Measurements from ENCODE around the gene LRP1B. TPM values are rescaled to one million over a fixed set of nuclear protein-coding genes. Genes with fewer than 3 reads are reported as not detected.

LRP1B gene
- polyA plus RNA-seq, 1 of the 3 experiments (the other 2 are of a cell fraction) = 0.28 TPM

DNA sequence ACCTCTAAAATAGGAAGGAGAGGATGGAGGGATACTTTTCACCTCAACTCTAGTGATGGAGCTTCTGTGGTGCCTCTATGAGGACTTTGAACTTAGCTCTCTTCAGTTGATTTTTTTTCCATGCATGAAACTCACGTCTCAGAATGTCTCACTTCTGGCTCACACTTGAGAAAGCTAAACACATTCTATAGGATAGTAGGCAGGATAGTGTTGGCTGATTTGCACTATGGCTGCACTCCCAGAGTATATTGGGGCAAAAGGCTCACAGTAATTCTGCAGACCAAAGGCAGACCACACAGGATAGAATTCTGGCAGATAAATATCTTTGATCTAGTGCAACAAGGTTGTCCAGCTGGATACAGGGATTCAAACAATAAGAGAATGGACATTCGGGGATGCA is 1093.5 kb downstream of the LRP1B start:
- H3K9me2 ChIP-seq = no peaks in the 10 kb centered on the region

DNA sequence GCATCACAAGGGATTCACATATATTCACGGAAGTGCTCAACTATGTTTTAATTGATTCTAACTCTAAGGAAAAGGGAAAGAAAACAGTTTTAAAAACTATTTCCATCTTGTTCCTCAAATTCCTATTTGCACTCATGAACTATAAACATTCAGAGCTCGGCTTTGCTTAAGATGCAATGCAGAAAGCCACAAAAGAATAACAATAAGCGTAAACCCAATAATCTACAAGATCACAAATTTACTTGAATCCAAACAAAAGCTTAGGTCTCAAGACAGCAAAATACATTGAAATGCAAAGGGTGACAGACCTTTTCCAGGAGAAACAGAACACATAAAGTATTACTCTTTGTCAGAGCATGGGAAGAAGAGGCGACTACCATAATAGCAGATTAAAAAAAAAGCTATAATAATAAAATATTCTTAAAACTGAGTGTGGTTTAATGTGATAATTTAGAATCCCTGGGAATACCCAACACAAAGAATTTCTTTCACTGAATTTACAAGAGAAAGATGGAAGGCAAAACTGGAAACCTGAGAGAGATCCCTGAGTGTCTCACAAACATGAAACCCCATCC is 1094.9 kb downstream of the LRP1B start:
- Histone ChIP-seq H3K79me2 (ENCODE audit: insufficient read depth) (no peaks in the 10 kb centered on the region), H3K4me3 (ENCODE audit: low read depth in 2 of 2, low read length in 1 of 2) (no peak overlapping the region), H3K4me1 (ENCODE audit: control insufficient read depth in 1 of 2, insufficient read depth in 2 of 2, low read depth in 1 of 2, low read length in 1 of 2) (no peaks in the 10 kb centered on the region), H3K27me3 (ENCODE audit: insufficient read depth) (no peaks in the 10 kb centered on the region), H4K20me1 (ENCODE audit: insufficient read depth) (no peaks in the 10 kb centered on the region), H3K36me3 (replicated peaks in 1 of 2; ENCODE audit: control insufficient read depth in 1 of 2, insufficient read depth in 2 of 2, low read length in 1 of 2) (no peaks in the 10 kb centered on the region), H3K9me3 (no peaks in the 10 kb centered on the region), H2AFZ (ENCODE audit: low read depth) (no peak overlapping the region), H3K9ac (no peak overlapping the region), H3F3A (replicated peaks; ENCODE audit: insufficient read depth) (peaks cover 2% of the 10 kb centered on the region), H3K27ac (ENCODE audit: low read depth in 2 of 2, low read length in 1 of 2) (no peak overlapping the region), H3K9me2 (no peaks in the 10 kb centered on the region), H3K4me2 (no peak overlapping the region)
- ChIA-PET CTCF (interaction anchor here (1.2 kb wide), 1 partner anchor 13 kb away, joined by 4 read pairs; no protein-coding TSS in a partner anchor), POLR2A (no interaction called here)
- 92% methylated on average over 4 of the region's 4 CpGs for WGBS (ENCODE audit: low lambda C conversion rate)
- TF ChIP-seq TEAD4 (IDR thresholded peaks at IDR 0.05; ENCODE audit: borderline replicate concordance, insufficient read depth) (no peak), RXRA (IDR thresholded peaks at IDR 0.05; ENCODE audit: borderline replicate concordance, low read depth) (no peak), EZH2phosphoT487 (IDR thresholded peaks at IDR 0.05; ENCODE audit: borderline replicate concordance, low read depth) (no peak), CHD2 (IDR thresholded peaks at IDR 0.05; ENCODE audit: low read length, partially characterized antibody) (no peak), NFIC (IDR thresholded peaks at IDR 0.05; ENCODE audit: borderline replicate concordance) (no peak), POLR2AphosphoS5 (IDR thresholded peaks at IDR 0.05; ENCODE audit: low read depth, low read length) (no peak), JUND (IDR thresholded peaks at IDR 0.05) (no peak), TAF1 (IDR thresholded peaks at IDR 0.05; ENCODE audit: borderline replicate concordance, low read depth, low read length) (no peak), TCF12 (IDR thresholded peaks at IDR 0.05) (no peak), YY1 (IDR thresholded peaks at IDR 0.05; ENCODE audit: low read depth) (no peak)
- TF ChIP-seq, protein P1, sequence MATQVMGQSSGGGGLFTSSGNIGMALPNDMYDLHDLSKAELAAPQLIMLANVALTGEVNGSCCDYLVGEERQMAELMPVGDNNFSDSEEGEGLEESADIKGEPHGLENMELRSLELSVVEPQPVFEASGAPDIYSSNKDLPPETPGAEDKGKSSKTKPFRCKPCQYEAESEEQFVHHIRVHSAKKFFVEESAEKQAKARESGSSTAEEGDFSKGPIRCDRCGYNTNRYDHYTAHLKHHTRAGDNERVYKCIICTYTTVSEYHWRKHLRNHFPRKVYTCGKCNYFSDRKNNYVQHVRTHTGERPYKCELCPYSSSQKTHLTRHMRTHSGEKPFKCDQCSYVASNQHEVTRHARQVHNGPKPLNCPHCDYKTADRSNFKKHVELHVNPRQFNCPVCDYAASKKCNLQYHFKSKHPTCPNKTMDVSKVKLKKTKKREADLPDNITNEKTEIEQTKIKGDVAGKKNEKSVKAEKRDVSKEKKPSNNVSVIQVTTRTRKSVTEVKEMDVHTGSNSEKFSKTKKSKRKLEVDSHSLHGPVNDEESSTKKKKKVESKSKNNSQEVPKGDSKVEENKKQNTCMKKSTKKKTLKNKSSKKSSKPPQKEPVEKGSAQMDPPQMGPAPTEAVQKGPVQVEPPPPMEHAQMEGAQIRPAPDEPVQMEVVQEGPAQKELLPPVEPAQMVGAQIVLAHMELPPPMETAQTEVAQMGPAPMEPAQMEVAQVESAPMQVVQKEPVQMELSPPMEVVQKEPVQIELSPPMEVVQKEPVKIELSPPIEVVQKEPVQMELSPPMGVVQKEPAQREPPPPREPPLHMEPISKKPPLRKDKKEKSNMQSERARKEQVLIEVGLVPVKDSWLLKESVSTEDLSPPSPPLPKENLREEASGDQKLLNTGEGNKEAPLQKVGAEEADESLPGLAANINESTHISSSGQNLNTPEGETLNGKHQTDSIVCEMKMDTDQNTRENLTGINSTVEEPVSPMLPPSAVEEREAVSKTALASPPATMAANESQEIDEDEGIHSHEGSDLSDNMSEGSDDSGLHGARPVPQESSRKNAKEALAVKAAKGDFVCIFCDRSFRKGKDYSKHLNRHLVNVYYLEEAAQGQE (IDR thresholded peaks at IDR 0.05; ENCODE audit: low read depth, low read length) = no peak
- TF ChIP-seq, protein P2, sequence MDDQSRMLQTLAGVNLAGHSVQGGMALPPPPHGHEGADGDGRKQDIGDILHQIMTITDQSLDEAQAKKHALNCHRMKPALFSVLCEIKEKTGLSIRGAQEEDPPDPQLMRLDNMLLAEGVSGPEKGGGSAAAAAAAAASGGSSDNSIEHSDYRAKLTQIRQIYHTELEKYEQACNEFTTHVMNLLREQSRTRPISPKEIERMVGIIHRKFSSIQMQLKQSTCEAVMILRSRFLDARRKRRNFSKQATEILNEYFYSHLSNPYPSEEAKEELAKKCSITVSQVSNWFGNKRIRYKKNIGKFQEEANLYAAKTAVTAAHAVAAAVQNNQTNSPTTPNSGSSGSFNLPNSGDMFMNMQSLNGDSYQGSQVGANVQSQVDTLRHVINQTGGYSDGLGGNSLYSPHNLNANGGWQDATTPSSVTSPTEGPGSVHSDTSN (IDR thresholded peaks at IDR 0.05) = no peak
- TF ChIP-seq, protein P3, sequence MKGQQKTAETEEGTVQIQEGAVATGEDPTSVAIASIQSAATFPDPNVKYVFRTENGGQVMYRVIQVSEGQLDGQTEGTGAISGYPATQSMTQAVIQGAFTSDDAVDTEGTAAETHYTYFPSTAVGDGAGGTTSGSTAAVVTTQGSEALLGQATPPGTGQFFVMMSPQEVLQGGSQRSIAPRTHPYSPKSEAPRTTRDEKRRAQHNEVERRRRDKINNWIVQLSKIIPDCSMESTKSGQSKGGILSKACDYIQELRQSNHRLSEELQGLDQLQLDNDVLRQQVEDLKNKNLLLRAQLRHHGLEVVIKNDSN (IDR thresholded peaks at IDR 0.05; ENCODE audit: borderline replicate concordance, low read depth) = no peak
- TF ChIP-seq, protein P4, sequence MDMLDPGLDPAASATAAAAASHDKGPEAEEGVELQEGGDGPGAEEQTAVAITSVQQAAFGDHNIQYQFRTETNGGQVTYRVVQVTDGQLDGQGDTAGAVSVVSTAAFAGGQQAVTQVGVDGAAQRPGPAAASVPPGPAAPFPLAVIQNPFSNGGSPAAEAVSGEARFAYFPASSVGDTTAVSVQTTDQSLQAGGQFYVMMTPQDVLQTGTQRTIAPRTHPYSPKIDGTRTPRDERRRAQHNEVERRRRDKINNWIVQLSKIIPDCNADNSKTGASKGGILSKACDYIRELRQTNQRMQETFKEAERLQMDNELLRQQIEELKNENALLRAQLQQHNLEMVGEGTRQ (IDR thresholded peaks at IDR 0.05; ENCODE audit: borderline replicate concordance, low read depth, low read length) = no peak
- no peak for DNase-seq

More for the DNA sequence above, 1093.5 kb downstream of the LRP1B start:
- no peaks in the 10 kb centered on the region for H3K9me3 ChIP-seq
- H2AFZ ChIP-seq (ENCODE audit: low read depth) = no peak overlapping the region
- H3K4me3 ChIP-seq (ENCODE audit: low read depth in 2 of 2, low read length in 1 of 2) = no peak overlapping the region
- no peak overlapping the region for H3K4me2 ChIP-seq
- H3K36me3 ChIP-seq (replicated peaks in 1 of 2; ENCODE audit: control insufficient read depth in 1 of 2, insufficient read depth in 2 of 2, low read length in 1 of 2) = no peaks in the 10 kb centered on the region
- H3K9ac ChIP-seq = no peak overlapping the region
- ChIA-PET POLR2A (no interaction called here), CTCF (no interaction called here)
- H3K79me2 ChIP-seq (ENCODE audit: insufficient read depth) = no peaks in the 10 kb centered on the region
- H3K4me1 ChIP-seq (ENCODE audit: control insufficient read depth in 1 of 2, insufficient read depth in 2 of 2, low read depth in 1 of 2, low read length in 1 of 2) = no peaks in the 10 kb centered on the region; a peak in 1 of 4 replicates
- no peaks in the 10 kb centered on the region for H4K20me1 ChIP-seq (ENCODE audit: insufficient read depth)
- no peaks in the 10 kb centered on the region for H3F3A ChIP-seq (replicated peaks; ENCODE audit: insufficient read depth)
- H3K27me3 ChIP-seq (ENCODE audit: insufficient read depth) = no peaks in the 10 kb centered on the region
- TF ChIP-seq, protein P5, sequence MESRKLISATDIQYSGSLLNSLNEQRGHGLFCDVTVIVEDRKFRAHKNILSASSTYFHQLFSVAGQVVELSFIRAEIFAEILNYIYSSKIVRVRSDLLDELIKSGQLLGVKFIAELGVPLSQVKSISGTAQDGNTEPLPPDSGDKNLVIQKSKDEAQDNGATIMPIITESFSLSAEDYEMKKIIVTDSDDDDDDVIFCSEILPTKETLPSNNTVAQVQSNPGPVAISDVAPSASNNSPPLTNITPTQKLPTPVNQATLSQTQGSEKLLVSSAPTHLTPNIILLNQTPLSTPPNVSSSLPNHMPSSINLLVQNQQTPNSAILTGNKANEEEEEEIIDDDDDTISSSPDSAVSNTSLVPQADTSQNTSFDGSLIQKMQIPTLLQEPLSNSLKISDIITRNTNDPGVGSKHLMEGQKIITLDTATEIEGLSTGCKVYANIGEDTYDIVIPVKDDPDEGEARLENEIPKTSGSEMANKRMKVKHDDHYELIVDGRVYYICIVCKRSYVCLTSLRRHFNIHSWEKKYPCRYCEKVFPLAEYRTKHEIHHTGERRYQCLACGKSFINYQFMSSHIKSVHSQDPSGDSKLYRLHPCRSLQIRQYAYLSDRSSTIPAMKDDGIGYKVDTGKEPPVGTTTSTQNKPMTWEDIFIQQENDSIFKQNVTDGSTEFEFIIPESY (IDR thresholded peaks at IDR 0.05; ENCODE audit: borderline replicate concordance, low read depth) = no peak
- H3K27ac ChIP-seq (ENCODE audit: low read depth in 2 of 2, low read length in 1 of 2) = no peak overlapping the region
- WGBS (ENCODE audit: low lambda C conversion rate) = 83% methylated on average over 2 of the region's 2 CpGs
- DNase-seq = no peak
